GM21528 (cell line): ENCODE results near the gene LILRB5.
"Not testable (repeated sequence)": the region's sequence is repeated elsewhere in the genome, so short reads cannot be mapped to it uniquely, and the experiment has no call there.

Experiments used
- ATAC-seq: cut with Tn5 transposase; IDR thresholded peaks from one replicate; pipeline ENCODE4 v1.9.1; 2021; ENCODE audit warnings: mild to moderate bottlenecking, moderate library complexity; ENCODE audit not compliant: unreplicated experiment, low FRiP score

Gene LILRB5

GRCh38 chr19:54218960-54219661, 38.0 kb downstream of the LILRB5 start:
- ATAC-seq = no peak

- no peak for ATAC-seq
Observed at GRCh38 chr19:54218259-54218658, 38.8 kb downstream of the LILRB5 start.

- ATAC-seq = not testable (repeated sequence)
Observed at GRCh38 chr19:54217517-54218247, 39.4 kb downstream of the LILRB5 start.

- no peak for ATAC-seq
Observed at GRCh38 chr19:54216869-54217268, 40.2 kb downstream of the LILRB5 start.

GRCh38 chr19:54214734-54215133, 42.3 kb downstream of the LILRB5 start:
- ATAC-seq = not testable (repeated sequence)

GRCh38 chr19:54214217-54214616, 42.9 kb downstream of the LILRB5 start:
- not testable (repeated sequence) for ATAC-seq

GRCh38 chr19:54211235-54211634, 45.8 kb downstream of the LILRB5 start:
- ATAC-seq = no peak

- ATAC-seq = no peak
Observed at GRCh38 chr19:54209811-54210494, 47.1 kb downstream of the LILRB5 start.

- ATAC-seq = no peak
Observed at GRCh38 chr19:54209058-54209810, 47.8 kb downstream of the LILRB5 start.

GRCh38 chr19:54208784-54209057, 48.4 kb downstream of the LILRB5 start:
- no peak for ATAC-seq

- ATAC-seq = no peak
Observed at GRCh38 chr19:54207983-54208783, 48.9 kb downstream of the LILRB5 start.

- ATAC-seq = no peak
Observed at GRCh38 chr19:54207676-54207982, 49.4 kb downstream of the LILRB5 start.

- not testable (repeated sequence) for ATAC-seq
Observed at GRCh38 chr19:54207193-54207592, 49.9 kb downstream of the LILRB5 start.

GRCh38 chr19:54206831-54207177, 50.3 kb downstream of the LILRB5 start:
- no peak for ATAC-seq

- ATAC-seq = no peak
Observed at GRCh38 chr19:54206030-54206830, 50.8 kb downstream of the LILRB5 start.

GRCh38 chr19:54204767-54205468, 52.2 kb downstream of the LILRB5 start:
- no peak for ATAC-seq

- ATAC-seq = no peak
Observed at GRCh38 chr19:54203151-54203611, 53.9 kb downstream of the LILRB5 start.

- ATAC-seq = no peak
Observed at GRCh38 chr19:54201980-54202379, 55.1 kb downstream of the LILRB5 start.

- no peak for ATAC-seq
Observed at GRCh38 chr19:54201172-54201701, 55.8 kb downstream of the LILRB5 start.
